OCI-LY3 (cell line): ENCODE data around the gene CCDC178.

Source experiments
- CTCF ChIP-seq: fragments of 200-600, 300-600 bp; sonication (generic); IDR thresholded peaks from 2 replicates; pipeline ENCODE4 v1.5.1; 2014; ENCODE audit warnings: antibody characterized with exemption, low read length, low read depth
- EZH2phosphoT487 ChIP-seq: fragments of 200-600 bp; shearing (Covaris generic); IDR thresholded peaks from 2 replicates; pipeline ENCODE4 v1.6.1; 2018; ENCODE audit warnings: antibody characterized with exemption, mixed run types, low read depth

GRCh38 chr18:33205777-33206176, 234.7 kb downstream of the CCDC178 start:
- no peak for TF ChIP-seq CTCF
- TF ChIP-seq EZH2phosphoT487, result no peak
